Mucosa of descending colon (tissue), 3 donors: ENCODE data around the gene UGT1A5. TPM values are rescaled to one million over a fixed set of nuclear protein-coding genes. Genes with fewer than 3 reads are reported as not detected.

Source experiments
- ATAC-seq: fragments of 200-7000 bp; cut with Tn5 transposase; one replicate; pipeline ENCODE4 v1.9.1; 2020; ENCODE audit warnings: mild to moderate bottlenecking, moderate library complexity
- DNase-seq, 3 donors: peaks; one replicate each; pipeline ENCODE4 v3.0.0-alpha.2; 2020
- H3K36me3 ChIP-seq: fragments of 200-600 bp; one replicate; pipeline ENCODE4 v1.8.0; 2021; ENCODE audit warnings: low read depth, mild to moderate bottlenecking
- H3K4me1 ChIP-seq: fragments of 200-600 bp; one replicate; pipeline ENCODE4 v1.8.0; 2021; ENCODE audit warnings: low read depth, mild to moderate bottlenecking
- H3K4me3 ChIP-seq: fragments of 200-600 bp; one replicate; pipeline ENCODE4 v1.8.0; 2021; ENCODE audit warnings: mild to moderate bottlenecking
- H3K9me3 ChIP-seq: fragments of 200-600 bp; one replicate; pipeline ENCODE4 v1.8.0; 2021; ENCODE audit warnings: mild to moderate bottlenecking
- CTCF ChIP-seq: fragments of 200-600 bp; IDR thresholded peaks from one replicate; pipeline ENCODE4 v1.8.0; 2022; ENCODE audit warnings: antibody characterized with exemption, mild to moderate bottlenecking
- intact Hi-C, 2 donors: fragments of 100-400 bp; cut with DNase I in 1 of 2; cut with micrococcal nuclease in 1 of 2; formaldehyde crosslinking; loops; one replicate each; pipeline versions ENCODE4 v1.11.0 to v1.11.1; 2022; cut with DNase I, micrococcal nuclease
- total RNA-seq, 3 donors: library from RNA; stranded (reverse); fragmentation: NEBNext Ultra II Directional in 2 of 3; extraction: Animal tissue kit (Norgen Biotek cat#: 25700) in 2 of 3; gene quantifications; one replicate each; pipeline versions ENCODE4 v1.2.1 to v1.2.4, GENCODE V29; 2021 to 2023
- donor health status: DM: no; HTN: no; CAD: no; lungs with moderate emphysema.
- donor health status: DM: no; HTN: no; CAD: no.
- donor health status: DM: no; HTN: yes; CAD: no.

UGT1A5 gene
- total RNA-seq, 3 donors from 2014 or later = 2.1 to 6.5 (median 2.4) TPM

DNA sequence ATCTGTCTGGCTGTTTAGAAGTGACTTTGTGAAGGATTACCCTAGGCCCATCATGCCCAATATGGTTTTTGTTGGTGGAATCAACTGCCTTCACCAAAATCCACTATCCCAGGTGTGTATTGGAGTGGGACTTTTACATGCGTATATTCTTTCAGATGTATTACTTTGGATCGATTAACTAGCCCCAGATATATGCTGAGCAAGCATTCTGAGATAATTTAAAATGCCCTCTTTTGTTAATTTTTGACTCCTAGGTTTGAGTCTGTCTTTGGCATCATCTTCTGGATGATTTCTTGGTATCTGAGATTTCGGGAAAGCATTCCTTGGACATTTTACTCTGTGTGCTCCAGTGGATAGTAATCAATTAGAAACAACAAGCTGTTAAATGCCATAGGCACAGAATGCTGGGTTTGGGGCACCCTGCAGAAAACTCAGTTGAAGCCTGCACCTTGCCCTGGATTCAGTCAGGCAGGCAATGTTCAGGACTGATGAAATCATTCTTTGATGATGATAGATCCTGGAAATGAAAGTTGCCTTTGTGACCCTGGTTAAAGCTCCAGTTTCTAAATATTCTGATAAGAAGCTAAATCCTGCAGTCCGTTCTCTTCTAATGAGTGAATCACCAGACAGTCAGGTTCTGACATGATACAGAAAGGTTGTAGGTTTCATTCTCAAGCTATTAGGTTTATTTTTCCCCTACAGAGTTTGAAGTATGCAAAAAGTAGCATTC is 48.5 kb downstream of the UGT1A5 start:
- H3K4me3 ChIP-seq = no peak overlapping the region
- no peak for DNase-seq
- intact Hi-C loops = no loop called here
- no peak for TF ChIP-seq CTCF
- no peaks in the 10 kb centered on the region for H3K36me3 ChIP-seq
- no peaks in the 10 kb centered on the region for H3K9me3 ChIP-seq
- peaks cover 25% of the 10 kb centered on the region for H3K4me1 ChIP-seq
- no peak for ATAC-seq

DNA sequence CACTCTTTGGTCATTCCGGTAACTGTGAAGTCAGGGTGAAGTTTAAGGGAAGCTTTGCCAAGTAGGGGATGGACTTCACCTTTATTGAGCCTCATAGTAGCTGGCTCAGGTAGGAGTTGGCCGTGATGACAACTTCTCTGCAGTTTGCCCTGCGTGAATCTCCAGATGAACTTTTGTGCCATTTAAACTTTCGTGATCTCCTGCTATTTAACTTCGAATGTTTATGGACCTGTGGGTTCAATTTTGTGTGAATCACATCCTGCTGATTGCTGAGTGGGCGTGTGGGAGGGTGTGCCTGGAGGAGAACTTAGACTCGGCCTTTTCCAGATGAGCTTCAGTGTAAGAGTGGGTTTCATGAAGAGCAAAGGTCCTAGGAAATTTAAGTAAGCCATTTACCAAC is 51.6 kb downstream of the UGT1A5 start:
- no peaks in the 10 kb centered on the region for H3K9me3 ChIP-seq
- no peak for TF ChIP-seq CTCF
- ATAC-seq (peak; percentile 88), DNase-seq (peak in 1 of 3 donors; percentile 17)
- no peak overlapping the region for H3K4me3 ChIP-seq
- intact Hi-C loops = no loop called here
- H3K36me3 ChIP-seq = no peaks in the 10 kb centered on the region
- peaks cover 7% of the 10 kb centered on the region for H3K4me1 ChIP-seq

DNA sequence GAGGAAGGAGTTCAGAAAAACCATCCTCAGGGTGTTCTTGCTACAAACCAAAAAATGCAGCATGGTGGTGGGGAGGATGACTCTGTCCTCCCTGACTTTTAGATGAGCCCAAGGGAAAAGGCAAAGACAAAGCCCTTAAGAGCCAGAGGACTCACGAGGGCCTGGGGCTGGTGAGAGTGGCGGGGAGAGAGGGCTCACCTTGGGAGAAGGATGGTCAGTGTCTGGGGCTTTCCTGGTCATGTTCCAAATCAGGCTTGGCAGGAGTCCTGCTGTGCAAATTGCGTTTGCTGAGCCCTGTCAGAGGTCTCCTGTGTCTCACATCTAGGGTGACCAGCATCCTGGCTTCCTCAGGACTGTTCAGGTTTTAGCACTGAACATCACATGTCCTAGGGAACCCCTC is 52.1 kb downstream of the UGT1A5 start:
- no peak for DNase-seq
- Histone ChIP-seq H3K4me1 (peaks cover 6% of the 10 kb centered on the region), H3K36me3 (no peaks in the 10 kb centered on the region), H3K9me3 (no peaks in the 10 kb centered on the region), H3K4me3 (no peak overlapping the region)
- no peak for TF ChIP-seq CTCF
- intact Hi-C loops = no loop called here
- no peak for ATAC-seq

DNA sequence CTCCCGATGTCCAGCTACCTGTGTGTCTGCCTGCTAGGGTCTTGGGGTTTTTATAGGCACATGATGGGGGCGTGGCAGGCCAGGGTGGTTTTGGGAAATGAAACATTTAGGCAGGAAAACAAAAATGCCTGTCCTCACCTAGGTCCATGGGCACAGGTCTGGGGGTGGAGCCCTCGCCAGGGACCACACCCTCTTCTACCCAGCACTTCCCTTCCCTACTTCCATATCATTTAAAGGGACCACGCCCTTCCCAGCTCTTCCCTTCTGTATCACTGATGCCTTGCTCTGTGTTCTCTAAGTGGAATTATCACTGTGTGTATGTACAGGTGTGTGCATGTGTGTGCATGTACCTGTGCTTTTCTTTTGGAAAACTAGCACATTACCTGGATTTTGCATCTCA is 53.7 kb downstream of the UGT1A5 start:
- ATAC-seq (peak; percentile 61), DNase-seq (peak in 2 of 3 donors; percentile 40 to 42)
- no peak for TF ChIP-seq CTCF
- Histone ChIP-seq H3K4me1 (peaks cover 6% of the 10 kb centered on the region), H3K36me3 (no peaks in the 10 kb centered on the region), H3K9me3 (no peaks in the 10 kb centered on the region), H3K4me3 (no peak overlapping the region)
- intact Hi-C loops = no loop called here

DNA sequence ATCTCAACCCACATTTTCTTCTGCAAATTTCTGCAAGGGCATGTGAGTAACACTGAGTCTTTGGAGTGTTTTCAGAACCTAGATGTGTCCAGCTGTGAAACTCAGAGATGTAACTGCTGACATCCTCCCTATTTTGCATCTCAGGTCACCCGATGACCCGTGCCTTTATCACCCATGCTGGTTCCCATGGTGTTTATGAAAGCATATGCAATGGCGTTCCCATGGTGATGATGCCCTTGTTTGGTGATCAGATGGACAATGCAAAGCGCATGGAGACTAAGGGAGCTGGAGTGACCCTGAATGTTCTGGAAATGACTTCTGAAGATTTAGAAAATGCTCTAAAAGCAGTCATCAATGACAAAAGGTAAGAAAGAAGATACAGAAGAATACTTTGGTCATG is 55.4 kb downstream of the UGT1A5 start:
- H3K9me3 ChIP-seq = no peaks in the 10 kb centered on the region
- intact Hi-C loops = no loop called here
- H3K4me3 ChIP-seq = no peak overlapping the region
- no peak for TF ChIP-seq CTCF
- H3K36me3 ChIP-seq = no peaks in the 10 kb centered on the region
- peaks cover 6% of the 10 kb centered on the region for H3K4me1 ChIP-seq
- DNase-seq (no peak), ATAC-seq (no peak)
